ENCODE data around the gene MTMR3.

DNA sequence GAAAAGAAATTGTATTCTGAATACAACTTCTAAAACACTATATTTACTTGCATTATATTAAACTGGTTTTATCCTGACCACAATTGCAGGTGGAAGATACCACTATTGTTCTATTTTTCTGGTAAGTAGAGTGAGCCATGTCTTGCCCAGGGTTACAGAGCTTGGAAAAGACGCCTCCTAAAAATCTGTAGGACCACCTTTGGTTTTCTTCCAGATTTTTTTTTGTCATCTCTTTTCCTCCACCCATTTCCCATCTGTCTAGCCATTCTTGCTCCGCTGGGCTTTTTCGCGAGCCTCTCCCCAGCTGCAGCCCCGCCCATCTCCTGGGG lies 294 bp upstream of the MTMR3 start:
- TF ChIP-seq CTCF (IDR thresholded peaks at IDR 0.05; ENCODE audit: insufficient read depth, low read depth, low read length) (no peak), EZH2 (IDR thresholded peaks at IDR 0.05; ENCODE audit: insufficient read depth, low read length) (no peak)
